DND-41 (cell line): Measurements from ENCODE around the gene NOBOX.

Experiments
- ATAC-seq: fragments of 200-7000 bp; cut with Tn5 transposase; 3 replicates; pipeline ENCODE4 v1.9.1; 2021; ENCODE audit warnings: low read depth; ENCODE audit not compliant: insufficient read depth
- DNase-seq: peaks from one replicate; pipeline ENCODE4 v3.0.0-alpha.2; 2020
- H2AFZ ChIP-seq: 2 replicates; pipeline ENCODE4 v1.6.0; 2012; ENCODE audit warnings: low read depth, low read length
- H3K27ac ChIP-seq: 2 replicates; pipeline ENCODE4 v1.5.1; 2012; ENCODE audit warnings: low read length, inconsistent platforms
- H3K27me3 ChIP-seq: fragments of 200-600 bp; sonication (generic); 2 replicates; pipeline ENCODE4 v1.6.0; 2012; ENCODE audit warnings: low read length, mild to moderate bottlenecking, inconsistent platforms; ENCODE audit not compliant: insufficient read depth, poor library complexity
- H3K36me3 ChIP-seq: 2 replicates; pipeline ENCODE4 v1.5.1; 2012; ENCODE audit warnings: low read length, inconsistent platforms; ENCODE audit not compliant: insufficient read depth
- H3K4me1 ChIP-seq: 2 replicates; pipeline ENCODE4 v1.5.1; 2012; ENCODE audit warnings: mild to moderate bottlenecking, low read length; ENCODE audit not compliant: insufficient read depth
- H3K4me2 ChIP-seq: 2 replicates; pipeline ENCODE4 v1.6.0; 2012; ENCODE audit warnings: mild to moderate bottlenecking, moderate library complexity, low read length, inconsistent platforms; ENCODE audit not compliant: insufficient read depth
- H3K4me3 ChIP-seq, 2 experiments: fragments of 200-600 bp in 1 of 2; shearing (Covaris generic) in 1 of 2; 2 replicates each; pipeline ENCODE4 v1.5.1; 2012 to 2016; ENCODE audit warnings: inconsistent platforms in 2 of 2, low read length in 2 of 2, mild to moderate bottlenecking in 2 of 2, low read depth in 1 of 2, moderate library complexity in 1 of 2
- H3K79me2 ChIP-seq: 2 replicates; pipeline ENCODE4 v1.6.0; 2012; ENCODE audit warnings: low read length, inconsistent platforms; ENCODE audit not compliant: insufficient read depth
- H3K9ac ChIP-seq: 2 replicates; pipeline ENCODE4 v1.6.0; 2012; ENCODE audit warnings: low read depth, mild to moderate bottlenecking, inconsistent platforms, low read length, moderate library complexity
- H3K9me3 ChIP-seq: 2 replicates; pipeline ENCODE4 v1.5.1; 2012; ENCODE audit warnings: low read length, moderate library complexity, mild to moderate bottlenecking, inconsistent platforms; ENCODE audit not compliant: insufficient read depth, severe bottlenecking
- H4K20me1 ChIP-seq: 2 replicates; pipeline ENCODE4 v1.6.0; 2012; ENCODE audit warnings: low read length; ENCODE audit not compliant: insufficient read depth
- EZH2 ChIP-seq: IDR thresholded peaks from 3 replicates; pipeline ENCODE4 v1.6.1; 2012; ENCODE audit warnings: borderline replicate concordance, low read depth, mild to moderate bottlenecking, moderate library complexity, low read length, inconsistent platforms; ENCODE audit not compliant: severe bottlenecking
- TF ChIP-seq, protein P1 (sequence below): IDR thresholded peaks from 2 replicates; pipeline ENCODE4 v1.5.1; 2012; ENCODE audit warnings: borderline replicate concordance, low read length, moderate library complexity, mild to moderate bottlenecking; ENCODE audit not compliant: poor library complexity, severe bottlenecking; ENCODE audit errors: extremely low read depth

Gene NOBOX

DNA sequence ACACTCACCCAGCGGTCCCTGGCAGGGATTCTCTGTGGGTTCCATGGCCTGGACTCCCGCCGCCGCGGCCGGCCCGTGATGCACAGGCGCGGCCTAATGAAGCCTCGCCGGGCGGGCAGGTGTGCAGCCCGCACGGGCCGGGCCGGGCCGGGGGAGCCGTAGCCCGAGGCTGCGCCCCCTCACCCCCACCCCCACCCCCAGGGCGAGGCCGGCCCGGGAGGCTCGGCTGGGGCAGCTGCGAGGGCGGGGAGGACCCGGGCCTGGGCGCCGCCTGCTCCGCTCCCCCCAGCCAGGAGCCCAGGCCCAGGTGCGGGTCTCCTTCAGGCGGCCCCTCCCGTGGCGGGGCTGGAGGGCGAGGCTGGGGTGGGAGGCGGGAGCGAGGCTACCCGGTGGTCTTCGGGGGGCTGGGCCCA, at the start of gene NOBOX:
NOBOX (minus strand) TSS at position 45 of the 413 bp plus-strand sequence.
- TF ChIP-seq, protein P1, sequence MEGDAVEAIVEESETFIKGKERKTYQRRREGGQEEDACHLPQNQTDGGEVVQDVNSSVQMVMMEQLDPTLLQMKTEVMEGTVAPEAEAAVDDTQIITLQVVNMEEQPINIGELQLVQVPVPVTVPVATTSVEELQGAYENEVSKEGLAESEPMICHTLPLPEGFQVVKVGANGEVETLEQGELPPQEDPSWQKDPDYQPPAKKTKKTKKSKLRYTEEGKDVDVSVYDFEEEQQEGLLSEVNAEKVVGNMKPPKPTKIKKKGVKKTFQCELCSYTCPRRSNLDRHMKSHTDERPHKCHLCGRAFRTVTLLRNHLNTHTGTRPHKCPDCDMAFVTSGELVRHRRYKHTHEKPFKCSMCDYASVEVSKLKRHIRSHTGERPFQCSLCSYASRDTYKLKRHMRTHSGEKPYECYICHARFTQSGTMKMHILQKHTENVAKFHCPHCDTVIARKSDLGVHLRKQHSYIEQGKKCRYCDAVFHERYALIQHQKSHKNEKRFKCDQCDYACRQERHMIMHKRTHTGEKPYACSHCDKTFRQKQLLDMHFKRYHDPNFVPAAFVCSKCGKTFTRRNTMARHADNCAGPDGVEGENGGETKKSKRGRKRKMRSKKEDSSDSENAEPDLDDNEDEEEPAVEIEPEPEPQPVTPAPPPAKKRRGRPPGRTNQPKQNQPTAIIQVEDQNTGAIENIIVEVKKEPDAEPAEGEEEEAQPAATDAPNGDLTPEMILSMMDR = no peak
- no peak for TF ChIP-seq EZH2
- H3K9me3 ChIP-seq = no peaks in the 10 kb centered on the region
- no peaks in the 10 kb centered on the region for H3K36me3 ChIP-seq
- H3K27me3 ChIP-seq = no peaks in the 10 kb centered on the region
- no peaks in the 10 kb centered on the region for H3K79me2 ChIP-seq
- no peak within 1 kb of the TSS for H2AFZ ChIP-seq
- DNase-seq = no peak
- H3K9ac ChIP-seq = no peak within 1 kb of the TSS
- no peaks in the 10 kb centered on the region for H4K20me1 ChIP-seq
- H3K4me2 ChIP-seq = no peak within 1 kb of the TSS
- no peak within 1 kb of the TSS for H3K4me3 ChIP-seq
- H3K4me1 ChIP-seq = no peaks in the 10 kb centered on the region
- no peak within 1 kb of the TSS for H3K27ac ChIP-seq
- no peak for ATAC-seq

DNA sequence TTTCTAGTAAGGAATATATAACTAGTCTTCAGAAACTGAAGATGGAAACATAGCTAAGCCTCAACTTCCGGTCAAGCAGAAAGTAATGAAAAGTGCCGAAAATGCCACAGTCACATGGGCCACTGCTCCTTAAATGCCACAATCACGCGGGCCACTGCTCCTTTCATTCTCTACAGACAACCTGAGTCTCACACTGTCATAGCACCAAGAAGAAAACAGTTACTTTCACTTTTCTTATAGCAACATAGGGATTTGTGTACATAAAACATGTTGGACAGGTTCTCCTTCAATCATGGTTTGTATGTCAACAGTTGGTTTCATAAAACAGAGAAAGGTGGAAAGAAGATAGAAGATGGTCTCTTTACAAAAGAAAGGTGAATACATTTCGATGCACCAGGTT, 48.6 kb upstream of the NOBOX start:
- peaks cover 15% of the 10 kb centered on the region for H3K9me3 ChIP-seq
- no peaks in the 10 kb centered on the region for H3K27me3 ChIP-seq
- no peak overlapping the region for H3K9ac ChIP-seq
- ATAC-seq (no peak), DNase-seq (no peak)
- TF ChIP-seq, protein P1 = no peak
- TF ChIP-seq EZH2 = no peak
- no peaks in the 10 kb centered on the region for H3K79me2 ChIP-seq
- H4K20me1 ChIP-seq = no peaks in the 10 kb centered on the region
- no peak overlapping the region for H3K27ac ChIP-seq
- H3K4me2 ChIP-seq = no peak overlapping the region
- no peak overlapping the region for H2AFZ ChIP-seq
- no peaks in the 10 kb centered on the region for H3K4me1 ChIP-seq
- H3K4me3 ChIP-seq = no peak overlapping the region
- H3K36me3 ChIP-seq = no peaks in the 10 kb centered on the region

DNA sequence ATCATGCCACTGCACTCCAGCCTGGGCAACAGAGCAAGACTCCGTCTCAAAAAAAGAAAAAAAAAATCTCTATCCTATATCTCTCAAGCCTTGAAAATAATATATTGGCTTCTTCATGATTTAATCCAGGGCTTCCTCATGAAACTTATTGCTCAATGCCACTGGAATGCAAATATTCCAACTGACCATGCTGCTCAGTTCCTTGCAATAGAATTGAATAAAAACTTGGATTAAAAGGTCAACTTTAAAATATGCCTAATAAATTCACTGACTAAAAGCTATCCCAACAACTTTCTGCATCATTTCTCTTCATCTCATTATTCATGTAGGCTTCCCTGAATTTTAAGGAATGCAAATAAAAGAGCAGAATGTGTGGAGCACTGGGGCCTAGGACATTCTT, 42.1 kb upstream of the NOBOX start:
- no peak for TF ChIP-seq EZH2
- TF ChIP-seq, protein P1 = no peak
- ATAC-seq = no peak
- Histone ChIP-seq H3K9me3 (no peaks in the 10 kb centered on the region), H3K79me2 (no peaks in the 10 kb centered on the region), H3K4me2 (no peak overlapping the region), H3K27me3 (no peaks in the 10 kb centered on the region), H2AFZ (no peak overlapping the region), H3K36me3 (no peaks in the 10 kb centered on the region), H4K20me1 (no peaks in the 10 kb centered on the region), H3K27ac (no peak overlapping the region), H3K4me3 (no peak overlapping the region), H3K9ac (no peak overlapping the region), H3K4me1 (no peaks in the 10 kb centered on the region)
- DNase-seq = no peak

DNA sequence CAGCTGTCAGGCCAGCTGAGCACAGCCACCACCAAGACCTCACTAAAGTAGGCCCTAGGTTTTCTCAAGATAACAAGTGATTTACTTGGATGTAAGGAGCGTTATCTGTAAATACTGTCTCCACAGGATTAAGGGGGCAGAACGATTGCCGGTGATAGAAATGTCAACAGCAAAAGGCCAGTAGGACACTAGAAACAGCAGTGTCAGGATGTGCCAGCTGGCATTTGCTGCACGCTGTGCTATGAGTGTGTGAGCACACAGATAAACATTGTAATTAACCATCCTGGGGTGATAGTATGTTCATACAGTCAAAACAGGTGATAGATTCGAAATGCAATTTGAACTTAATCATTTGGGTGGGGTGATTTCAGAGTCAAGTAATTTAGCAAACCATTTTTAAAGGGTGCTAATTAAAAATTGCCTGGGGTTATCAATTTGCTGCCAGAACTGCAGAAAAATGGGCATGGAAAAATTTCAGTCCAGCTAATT, 36.3 kb upstream of the NOBOX start:
- no peak overlapping the region for H3K27ac ChIP-seq
- DNase-seq (no peak), ATAC-seq (no peak)
- H3K4me3 ChIP-seq = no peak overlapping the region
- H3K36me3 ChIP-seq = no peaks in the 10 kb centered on the region
- no peaks in the 10 kb centered on the region for H3K9me3 ChIP-seq
- no peak overlapping the region for H3K9ac ChIP-seq
- no peaks in the 10 kb centered on the region for H3K79me2 ChIP-seq
- no peak for TF ChIP-seq EZH2
- TF ChIP-seq, protein P1 = no peak
- no peak overlapping the region for H3K4me2 ChIP-seq
- no peak overlapping the region for H2AFZ ChIP-seq
- H3K27me3 ChIP-seq = no peaks in the 10 kb centered on the region
- H4K20me1 ChIP-seq = no peaks in the 10 kb centered on the region
- no peaks in the 10 kb centered on the region for H3K4me1 ChIP-seq
